ENCODE results near the gene NDUFAF4.

The NDUFAF4 gene

DNA sequence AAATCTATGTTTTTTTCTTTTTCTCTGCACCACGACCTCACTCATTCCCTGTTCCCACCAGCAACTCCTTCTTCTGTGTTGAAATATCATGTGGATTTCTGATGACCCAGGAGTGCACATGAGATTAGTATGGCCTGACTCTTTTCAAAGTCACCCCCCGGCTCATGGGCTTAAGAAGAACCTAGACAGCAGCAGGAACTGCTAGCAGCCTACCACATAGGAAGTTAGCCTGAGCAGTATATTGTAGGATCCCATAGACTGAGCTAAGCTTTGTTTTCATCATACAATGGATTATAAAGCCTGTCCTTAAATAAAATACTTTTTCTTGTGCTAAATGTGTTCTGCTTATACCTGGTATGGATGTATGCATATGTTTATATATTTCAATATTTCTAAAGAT is 33.5 kb upstream of the NDUFAF4 start:
- Histone ChIP-seq H3K27ac (replicated peaks) (no peak overlapping the region), H3K4me3 (replicated peaks; ENCODE audit: insufficient read depth, low read length) (no peak overlapping the region), H3K27me3 (ENCODE audit: insufficient read depth, poor library complexity, severe bottlenecking) (peaks cover 7% of the 10 kb centered on the region)
- TF ChIP-seq GABPA (IDR thresholded peaks at IDR 0.05; ENCODE audit: low read depth) (no peak), POLR2AphosphoS5 (IDR thresholded peaks at IDR 0.05; ENCODE audit: low read depth) (no peak), SPI1 (IDR thresholded peaks at IDR 0.05; ENCODE audit: borderline replicate concordance, low read depth) (no peak)
- TF ChIP-seq, protein P1, sequence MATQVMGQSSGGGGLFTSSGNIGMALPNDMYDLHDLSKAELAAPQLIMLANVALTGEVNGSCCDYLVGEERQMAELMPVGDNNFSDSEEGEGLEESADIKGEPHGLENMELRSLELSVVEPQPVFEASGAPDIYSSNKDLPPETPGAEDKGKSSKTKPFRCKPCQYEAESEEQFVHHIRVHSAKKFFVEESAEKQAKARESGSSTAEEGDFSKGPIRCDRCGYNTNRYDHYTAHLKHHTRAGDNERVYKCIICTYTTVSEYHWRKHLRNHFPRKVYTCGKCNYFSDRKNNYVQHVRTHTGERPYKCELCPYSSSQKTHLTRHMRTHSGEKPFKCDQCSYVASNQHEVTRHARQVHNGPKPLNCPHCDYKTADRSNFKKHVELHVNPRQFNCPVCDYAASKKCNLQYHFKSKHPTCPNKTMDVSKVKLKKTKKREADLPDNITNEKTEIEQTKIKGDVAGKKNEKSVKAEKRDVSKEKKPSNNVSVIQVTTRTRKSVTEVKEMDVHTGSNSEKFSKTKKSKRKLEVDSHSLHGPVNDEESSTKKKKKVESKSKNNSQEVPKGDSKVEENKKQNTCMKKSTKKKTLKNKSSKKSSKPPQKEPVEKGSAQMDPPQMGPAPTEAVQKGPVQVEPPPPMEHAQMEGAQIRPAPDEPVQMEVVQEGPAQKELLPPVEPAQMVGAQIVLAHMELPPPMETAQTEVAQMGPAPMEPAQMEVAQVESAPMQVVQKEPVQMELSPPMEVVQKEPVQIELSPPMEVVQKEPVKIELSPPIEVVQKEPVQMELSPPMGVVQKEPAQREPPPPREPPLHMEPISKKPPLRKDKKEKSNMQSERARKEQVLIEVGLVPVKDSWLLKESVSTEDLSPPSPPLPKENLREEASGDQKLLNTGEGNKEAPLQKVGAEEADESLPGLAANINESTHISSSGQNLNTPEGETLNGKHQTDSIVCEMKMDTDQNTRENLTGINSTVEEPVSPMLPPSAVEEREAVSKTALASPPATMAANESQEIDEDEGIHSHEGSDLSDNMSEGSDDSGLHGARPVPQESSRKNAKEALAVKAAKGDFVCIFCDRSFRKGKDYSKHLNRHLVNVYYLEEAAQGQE (IDR thresholded peaks at IDR 0.05; ENCODE audit: insufficient replicate concordance, low read depth): no peak
- TF ChIP-seq, protein P2, sequence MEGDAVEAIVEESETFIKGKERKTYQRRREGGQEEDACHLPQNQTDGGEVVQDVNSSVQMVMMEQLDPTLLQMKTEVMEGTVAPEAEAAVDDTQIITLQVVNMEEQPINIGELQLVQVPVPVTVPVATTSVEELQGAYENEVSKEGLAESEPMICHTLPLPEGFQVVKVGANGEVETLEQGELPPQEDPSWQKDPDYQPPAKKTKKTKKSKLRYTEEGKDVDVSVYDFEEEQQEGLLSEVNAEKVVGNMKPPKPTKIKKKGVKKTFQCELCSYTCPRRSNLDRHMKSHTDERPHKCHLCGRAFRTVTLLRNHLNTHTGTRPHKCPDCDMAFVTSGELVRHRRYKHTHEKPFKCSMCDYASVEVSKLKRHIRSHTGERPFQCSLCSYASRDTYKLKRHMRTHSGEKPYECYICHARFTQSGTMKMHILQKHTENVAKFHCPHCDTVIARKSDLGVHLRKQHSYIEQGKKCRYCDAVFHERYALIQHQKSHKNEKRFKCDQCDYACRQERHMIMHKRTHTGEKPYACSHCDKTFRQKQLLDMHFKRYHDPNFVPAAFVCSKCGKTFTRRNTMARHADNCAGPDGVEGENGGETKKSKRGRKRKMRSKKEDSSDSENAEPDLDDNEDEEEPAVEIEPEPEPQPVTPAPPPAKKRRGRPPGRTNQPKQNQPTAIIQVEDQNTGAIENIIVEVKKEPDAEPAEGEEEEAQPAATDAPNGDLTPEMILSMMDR (IDR thresholded peaks at IDR 0.05; ENCODE audit: insufficient read depth, low read length): no peak
- DNase-seq (ENCODE audit: low read depth in 1 of 2, low spot score in 1 of 2): no peak

DNA sequence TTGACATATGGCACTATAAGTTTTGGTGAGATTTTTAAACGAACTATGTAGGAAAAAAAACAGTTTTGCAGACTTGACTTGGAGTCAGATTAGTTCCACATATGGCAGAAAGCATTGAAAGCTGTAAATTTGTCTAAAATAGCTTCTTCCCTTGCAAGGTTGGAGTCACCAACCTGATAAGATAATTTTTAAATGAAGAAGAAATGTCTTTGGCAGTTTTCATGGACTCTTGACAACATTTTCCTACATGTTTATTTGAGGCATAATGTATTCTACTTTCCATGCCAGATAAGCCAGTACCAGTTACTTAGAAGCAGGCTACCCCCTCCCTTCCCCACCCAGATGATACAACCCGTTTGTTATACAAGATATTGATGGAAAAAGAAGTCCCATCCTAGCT is 32.0 kb upstream of the NDUFAF4 start:
- peaks cover 7% of the 10 kb centered on the region for H3K27me3 ChIP-seq (ENCODE audit: insufficient read depth, poor library complexity, severe bottlenecking)

DNA sequence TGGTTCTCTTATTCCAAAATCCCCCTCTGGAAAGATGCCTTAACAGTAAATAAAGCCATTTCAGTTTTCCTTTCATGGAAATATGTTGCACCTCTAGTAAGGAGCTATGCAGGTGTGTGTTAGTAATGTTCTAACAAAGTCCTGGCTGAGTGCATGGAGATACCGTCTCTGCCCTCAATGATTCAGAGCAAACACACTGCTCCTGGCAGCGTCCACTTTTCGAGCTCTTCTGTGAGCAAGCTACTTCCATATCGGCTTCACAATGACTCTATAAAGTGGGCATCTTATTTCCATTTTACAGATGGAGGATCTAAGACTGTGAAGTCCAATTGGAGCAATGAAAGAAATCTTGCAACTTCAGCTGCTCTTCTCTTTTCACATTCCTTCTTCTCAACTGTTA is 30.0 kb upstream of the NDUFAF4 start:
- H3K4me3 ChIP-seq (replicated peaks; ENCODE audit: insufficient read depth, low read length): no peak overlapping the region
- TF ChIP-seq GABPA (IDR thresholded peaks at IDR 0.05; ENCODE audit: low read depth) (no peak), POLR2AphosphoS5 (IDR thresholded peaks at IDR 0.05; ENCODE audit: low read depth) (no peak), SPI1 (IDR thresholded peaks at IDR 0.05; ENCODE audit: borderline replicate concordance, low read depth) (no peak)
- TF ChIP-seq, protein P2 (IDR thresholded peaks at IDR 0.05; ENCODE audit: insufficient read depth, low read length): no peak
- TF ChIP-seq, protein P1 (IDR thresholded peaks at IDR 0.05; ENCODE audit: insufficient replicate concordance, low read depth): no peak
- peaks cover 5% of the 10 kb centered on the region for H3K27me3 ChIP-seq (ENCODE audit: insufficient read depth, poor library complexity, severe bottlenecking)

More for the DNA sequence above, 32.0 kb upstream of the NDUFAF4 start:
- no peak for TF ChIP-seq POLR2AphosphoS5 (IDR thresholded peaks at IDR 0.05; ENCODE audit: low read depth)
- TF ChIP-seq SPI1 (IDR thresholded peaks at IDR 0.05; ENCODE audit: borderline replicate concordance, low read depth): no peak
- TF ChIP-seq, protein P2 (IDR thresholded peaks at IDR 0.05; ENCODE audit: insufficient read depth, low read length): no peak
- TF ChIP-seq, protein P1 (IDR thresholded peaks at IDR 0.05; ENCODE audit: insufficient replicate concordance, low read depth): no peak
- TF ChIP-seq GABPA (IDR thresholded peaks at IDR 0.05; ENCODE audit: low read depth): no peak
- no peak overlapping the region for H3K27ac ChIP-seq (replicated peaks)
- no peak overlapping the region for H3K4me3 ChIP-seq (replicated peaks; ENCODE audit: insufficient read depth, low read length)
- DNase-seq (ENCODE audit: low read depth in 1 of 2, low spot score in 1 of 2): no peak

More for the DNA sequence above, 30.0 kb upstream of the NDUFAF4 start:
- DNase-seq (ENCODE audit: low read depth in 1 of 2, low spot score in 1 of 2): no peak
- H3K27ac ChIP-seq (replicated peaks): no peak overlapping the region

All from HL-60 (cell line).